HG03442 (cell line): ENCODE measurements around the gene SYNDIG1L.

ENCODE experiments used
- ATAC-seq: cut with Tn5 transposase; IDR thresholded peaks from one replicate; pipeline ENCODE4 v1.9.1; 2021; ENCODE audit warnings: mild to moderate bottlenecking, moderate library complexity; ENCODE audit not compliant: unreplicated experiment

The SYNDIG1L gene

DNA sequence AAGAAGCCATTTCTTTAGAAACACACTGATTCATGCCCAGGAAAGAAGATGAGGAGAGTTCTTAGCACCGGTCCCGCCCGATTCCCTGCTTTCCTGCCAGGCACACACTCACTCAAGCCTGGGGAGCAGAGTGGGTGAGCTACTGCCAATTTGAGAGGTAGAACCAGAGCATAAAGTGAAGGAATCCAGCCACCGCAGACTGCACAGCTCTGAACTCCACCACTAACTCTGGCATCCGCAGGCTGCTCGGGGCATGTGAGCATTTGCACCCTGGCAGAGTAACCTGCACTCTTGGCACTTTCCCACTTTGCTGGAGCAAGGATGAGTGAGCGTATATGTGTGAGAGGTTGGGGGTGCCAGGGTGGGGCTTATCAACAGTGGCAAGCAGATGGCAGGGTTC, 4.0 kb upstream of the SYNDIG1L start:
- no peak for ATAC-seq

DNA sequence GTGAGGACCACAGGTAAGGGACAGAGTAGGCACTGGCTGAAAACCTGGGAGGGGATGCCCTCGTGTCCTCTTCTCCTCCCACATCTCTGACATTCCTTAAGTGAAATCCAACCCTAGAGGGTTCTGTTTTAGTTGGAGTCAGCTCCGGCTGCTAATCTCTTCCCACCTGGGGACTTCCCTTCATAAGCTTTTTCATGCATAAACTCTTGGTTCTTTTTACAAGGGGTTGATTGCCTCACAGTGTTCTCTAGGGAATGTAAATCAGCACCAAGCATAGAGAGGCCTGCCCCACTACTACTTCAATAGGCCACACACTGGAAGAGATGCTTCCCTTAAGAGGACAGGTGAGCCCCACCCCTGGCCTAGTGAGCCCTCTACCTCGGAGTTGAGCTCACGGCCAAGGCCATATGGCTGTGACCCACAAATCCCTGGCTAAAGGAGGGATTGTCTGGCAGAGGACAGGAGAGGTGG, 3.2 kb upstream of the SYNDIG1L start:
- ATAC-seq = no peak

DNA sequence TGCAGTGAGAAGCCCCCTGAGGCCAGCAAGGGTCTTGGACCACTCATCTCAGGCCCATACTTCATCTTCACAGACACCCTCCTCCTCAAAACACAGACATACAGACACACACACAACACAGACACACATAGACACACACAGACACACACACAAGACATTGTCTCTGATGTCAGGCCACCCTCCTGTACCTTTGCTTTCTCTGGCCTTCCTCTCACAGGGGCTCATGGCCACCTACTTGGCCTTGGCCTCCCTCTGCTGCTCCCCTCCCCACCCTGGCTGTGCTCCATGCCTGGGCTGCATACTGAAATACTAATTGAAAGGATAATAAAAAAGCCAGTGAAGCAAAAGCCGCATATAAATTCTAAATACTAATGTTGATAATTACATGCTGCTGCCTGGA, 1.6 kb upstream of the SYNDIG1L start:
- ATAC-seq = no peak

DNA sequence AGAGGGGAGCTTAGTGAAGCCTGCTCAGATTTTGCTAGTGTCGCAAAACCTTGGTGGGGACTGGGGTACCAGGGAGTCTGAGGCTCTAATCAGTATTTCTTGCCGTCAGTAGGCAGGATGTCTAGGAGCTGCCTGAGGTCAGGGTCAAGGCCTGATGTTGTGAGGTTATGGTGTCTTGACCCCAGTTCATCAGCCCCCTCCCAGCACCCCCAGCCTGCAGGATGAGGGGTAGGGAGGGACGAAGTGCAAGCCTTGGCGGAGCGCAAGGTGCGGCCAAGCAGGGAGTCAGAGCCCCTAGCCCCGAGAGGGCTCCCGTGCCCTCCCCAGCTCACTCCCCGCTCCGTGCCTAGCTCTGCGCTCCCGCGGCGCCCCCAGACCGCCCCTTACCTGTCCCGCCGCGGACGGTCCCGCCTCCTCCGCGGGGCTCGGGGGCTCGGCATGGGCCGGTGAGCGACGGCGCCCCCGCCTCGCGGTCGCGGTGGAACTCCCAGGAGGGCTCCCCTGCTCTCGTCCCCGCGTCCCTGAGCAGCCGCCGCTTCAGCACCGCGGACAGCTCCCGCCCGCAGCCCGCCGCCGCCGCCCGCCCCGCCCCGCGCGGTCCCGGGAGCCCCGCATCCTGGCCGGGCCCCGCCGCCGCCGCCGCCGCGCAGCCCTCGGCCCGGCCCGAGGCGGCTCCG, 347 bp downstream of the SYNDIG1L start:
- ATAC-seq = no peak

DNA sequence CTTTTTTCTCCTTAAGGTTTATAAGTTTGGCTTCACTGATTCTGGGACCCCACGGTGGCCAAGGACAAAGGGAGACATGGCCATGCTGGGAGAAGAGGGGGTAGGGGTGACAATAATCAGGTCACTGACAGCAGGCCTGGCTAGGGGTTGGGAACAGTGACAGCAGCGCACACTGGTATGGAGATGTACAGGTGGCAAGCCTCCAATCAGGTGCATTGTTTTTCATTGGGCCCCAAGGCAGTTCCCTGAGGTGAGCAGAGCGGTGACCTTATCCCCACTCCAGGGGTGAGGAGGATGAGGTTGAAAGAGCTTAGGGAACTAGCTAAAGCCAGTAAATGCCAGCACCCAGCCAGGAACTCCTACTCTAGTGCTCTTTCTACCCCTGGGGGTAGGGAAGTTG, 1.4 kb downstream of the SYNDIG1L start:
- no peak for ATAC-seq

DNA sequence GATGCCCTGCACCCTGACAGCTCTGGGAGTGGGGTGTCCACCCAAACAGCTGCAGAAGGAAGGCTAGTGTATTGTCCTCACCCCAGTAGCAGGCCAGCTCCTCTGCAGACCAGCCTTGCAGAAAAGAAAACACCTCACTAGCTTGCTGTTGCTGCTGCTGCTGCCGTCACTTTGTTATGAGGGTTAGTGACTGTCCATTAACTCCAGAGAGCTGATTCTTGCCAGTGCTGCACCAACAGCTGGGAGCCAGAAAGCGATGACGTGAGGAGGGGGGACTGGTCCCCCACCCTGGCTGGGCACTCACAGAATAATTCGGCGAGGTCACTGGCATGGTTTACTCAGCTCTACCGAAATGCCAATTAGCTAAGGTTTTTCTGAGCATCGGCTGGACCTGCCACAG, 2.8 kb downstream of the SYNDIG1L start:
- ATAC-seq = no peak

DNA sequence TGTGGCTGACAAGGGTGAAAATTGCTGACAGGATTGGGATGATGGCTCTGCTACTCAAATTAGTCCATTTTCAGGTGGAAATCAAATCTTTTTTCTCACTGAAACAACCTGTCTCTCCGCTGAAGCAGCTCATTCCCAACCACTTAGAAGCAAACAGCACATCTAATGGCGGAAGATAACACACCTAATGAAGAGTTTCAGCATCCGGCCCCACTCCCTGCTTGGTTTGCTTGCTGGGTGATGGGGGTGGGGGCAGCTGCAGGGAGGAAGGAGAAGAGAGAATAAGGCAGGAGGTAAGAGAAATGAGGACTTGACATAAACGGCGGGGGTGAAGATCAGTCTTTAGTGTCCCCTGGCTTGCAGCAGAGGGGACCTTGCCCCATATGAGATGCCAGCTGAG, 4.0 kb downstream of the SYNDIG1L start:
- ATAC-seq = no peak

DNA sequence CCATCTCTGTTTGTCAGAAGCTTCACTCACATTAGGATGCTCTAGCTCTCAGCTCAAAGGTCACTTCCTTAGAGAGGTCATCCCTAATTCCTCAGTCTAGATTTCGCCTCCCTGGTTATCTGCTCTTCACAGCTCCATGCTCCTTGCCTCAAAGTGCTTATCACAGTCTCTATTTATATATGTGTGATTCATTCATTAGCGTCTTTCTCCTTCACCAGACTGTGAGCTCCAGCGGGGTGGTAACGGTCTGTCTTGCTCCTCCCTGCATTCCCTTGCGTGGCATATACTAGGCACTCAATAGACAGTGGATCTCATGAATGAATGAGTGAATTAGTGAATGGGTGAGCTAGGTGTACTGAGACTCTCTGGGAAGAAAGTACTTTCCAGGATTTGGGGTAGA, 6.9 kb downstream of the SYNDIG1L start:
- no peak for ATAC-seq

DNA sequence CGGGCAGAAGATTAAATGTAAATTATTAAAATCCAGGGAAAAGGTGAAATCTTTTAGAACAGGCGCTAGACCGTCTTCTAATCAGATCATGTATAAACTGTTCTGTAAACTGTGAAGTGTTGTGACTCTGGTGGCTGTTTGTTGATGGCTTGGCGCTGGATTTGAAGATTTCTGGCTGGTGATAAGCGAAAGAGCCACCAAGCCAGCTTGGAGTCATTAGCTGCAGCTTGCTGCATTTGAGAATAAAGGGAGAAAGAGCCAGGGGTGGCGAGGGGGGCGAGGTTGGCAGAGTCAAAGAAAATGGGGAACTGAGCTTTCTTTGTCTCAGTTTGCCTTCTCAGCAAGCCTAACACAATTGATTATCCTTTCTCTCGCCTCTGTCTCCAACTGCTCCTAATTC, 8.0 kb downstream of the SYNDIG1L start:
- no peak for ATAC-seq

DNA sequence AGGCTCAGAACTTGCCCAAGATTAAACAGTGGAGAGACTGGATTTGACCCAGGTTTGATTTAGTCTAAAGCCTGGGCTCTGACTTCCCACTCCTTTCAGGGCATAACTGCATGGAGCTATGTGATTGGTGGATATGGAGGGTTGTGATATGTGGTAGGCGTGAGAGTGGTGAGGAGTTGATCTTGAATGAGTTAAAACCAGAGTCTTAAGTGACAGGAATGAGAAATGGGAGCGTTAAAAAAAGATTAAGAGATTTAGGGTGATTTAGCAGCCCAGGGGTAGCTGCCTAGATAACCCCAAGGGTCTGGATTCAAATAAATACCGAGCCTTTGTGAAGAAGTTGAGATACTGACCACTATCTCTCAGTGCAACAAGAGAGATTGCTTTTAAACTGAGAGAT, 8.4 kb downstream of the SYNDIG1L start:
- no peak for ATAC-seq

DNA sequence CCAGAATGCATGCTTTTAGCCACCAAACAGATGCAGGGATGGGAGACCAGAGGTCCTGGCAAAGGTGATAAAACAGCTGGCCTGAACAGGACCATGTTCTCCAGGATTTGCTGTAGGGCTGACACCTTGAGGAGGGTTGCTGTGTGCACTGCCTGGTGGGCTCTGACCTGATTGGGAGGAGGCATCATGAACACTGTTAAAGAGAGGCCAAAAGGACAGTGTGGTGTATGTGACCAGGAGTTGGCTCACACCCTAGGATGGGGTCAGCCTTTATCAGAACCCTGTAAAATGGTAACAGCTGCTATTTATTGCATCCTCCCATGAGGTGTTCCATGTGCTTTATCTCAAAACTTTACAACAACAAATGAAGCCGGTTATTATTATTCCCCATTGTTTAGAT, 8.8 kb downstream of the SYNDIG1L start:
- ATAC-seq = no peak

DNA sequence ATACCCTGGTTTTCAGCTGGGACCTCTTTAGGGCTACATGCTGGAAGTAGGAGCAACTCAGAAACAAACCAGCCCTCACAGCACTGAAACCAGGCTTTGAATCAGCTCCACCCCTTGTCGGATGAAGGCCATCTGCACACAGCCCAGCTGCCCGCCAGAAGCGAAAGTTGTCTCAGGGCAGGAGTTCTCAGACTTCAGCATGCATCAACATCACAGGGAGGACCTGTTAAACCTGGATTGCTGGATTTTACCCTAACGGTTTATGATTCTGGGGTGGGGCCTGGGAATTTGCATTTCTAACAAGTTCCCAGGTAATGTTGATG, 10.9 kb downstream of the SYNDIG1L start:
- no peak for ATAC-seq

DNA sequence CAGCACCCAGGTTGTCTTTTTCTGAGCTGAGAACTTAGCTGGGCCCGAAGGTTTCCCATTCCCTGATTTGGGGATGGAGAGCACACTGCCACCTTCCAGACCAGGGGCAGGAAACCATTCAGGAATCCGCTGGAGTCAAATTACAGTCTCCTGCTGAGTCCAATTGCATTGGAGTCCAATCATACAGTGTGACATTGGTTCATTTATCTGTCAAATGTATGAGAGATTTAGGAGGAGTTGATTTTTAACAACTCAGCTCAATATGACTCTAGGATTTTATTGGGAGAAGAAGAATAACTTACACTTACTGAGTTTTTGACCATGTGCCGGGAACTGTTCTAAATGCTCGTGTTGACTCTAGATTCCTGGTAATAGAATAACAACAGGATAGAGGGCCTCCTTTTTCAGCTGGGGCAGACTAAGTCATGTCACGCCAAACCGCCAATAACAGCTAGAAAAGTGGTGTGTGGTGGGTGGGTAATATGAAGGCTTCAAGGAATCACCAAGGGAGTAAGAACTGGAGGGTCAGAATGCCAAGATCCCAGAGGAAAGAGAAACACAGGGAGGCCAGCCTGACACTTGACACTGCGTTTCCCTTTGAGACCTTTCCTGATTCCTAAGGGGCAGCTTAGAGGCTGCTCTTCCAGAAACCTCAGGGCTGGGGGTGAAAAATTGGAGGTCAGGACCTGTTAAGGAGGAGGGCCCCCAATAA, 11.5 kb downstream of the SYNDIG1L start:
- no peak for ATAC-seq

DNA sequence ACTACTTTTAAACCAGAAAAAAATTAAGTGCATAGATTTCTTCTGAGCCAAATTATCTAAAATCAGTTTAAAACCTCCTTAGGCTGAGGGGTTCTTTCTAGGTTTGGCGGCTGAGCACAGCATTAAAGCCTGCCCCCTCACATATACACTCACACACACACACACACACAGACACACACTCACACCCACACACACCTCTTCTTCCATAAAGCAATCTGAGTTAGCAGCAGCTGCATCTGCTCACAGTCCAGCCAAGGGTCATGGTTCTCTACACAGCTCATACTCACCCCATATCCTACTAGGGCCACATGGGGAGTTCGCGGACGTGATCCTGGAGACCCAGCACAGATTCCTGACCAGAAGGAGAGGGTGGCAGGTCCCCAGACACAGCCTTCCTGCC, 12.4 kb downstream of the SYNDIG1L start:
- ATAC-seq = no peak

DNA sequence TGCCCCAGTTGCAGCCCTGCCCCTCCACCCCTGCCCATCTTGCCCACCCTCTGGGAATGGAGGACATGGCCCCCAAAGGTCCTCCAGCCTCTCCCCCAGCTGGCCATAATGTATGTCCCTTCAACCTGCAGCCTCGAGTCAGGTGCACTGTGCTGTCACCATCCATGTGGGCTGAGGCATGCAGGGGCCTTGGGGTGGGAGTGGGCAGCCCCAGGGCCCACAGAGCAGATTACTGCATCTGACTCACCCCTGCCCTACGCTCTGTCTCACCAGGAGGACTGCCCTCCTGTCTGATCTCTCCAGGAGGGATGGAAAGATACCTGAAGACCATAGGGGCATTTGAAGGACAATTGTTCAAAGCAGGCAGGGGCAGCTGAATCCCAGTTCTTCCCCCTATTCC, 13.3 kb downstream of the SYNDIG1L start:
- no peak for ATAC-seq

DNA sequence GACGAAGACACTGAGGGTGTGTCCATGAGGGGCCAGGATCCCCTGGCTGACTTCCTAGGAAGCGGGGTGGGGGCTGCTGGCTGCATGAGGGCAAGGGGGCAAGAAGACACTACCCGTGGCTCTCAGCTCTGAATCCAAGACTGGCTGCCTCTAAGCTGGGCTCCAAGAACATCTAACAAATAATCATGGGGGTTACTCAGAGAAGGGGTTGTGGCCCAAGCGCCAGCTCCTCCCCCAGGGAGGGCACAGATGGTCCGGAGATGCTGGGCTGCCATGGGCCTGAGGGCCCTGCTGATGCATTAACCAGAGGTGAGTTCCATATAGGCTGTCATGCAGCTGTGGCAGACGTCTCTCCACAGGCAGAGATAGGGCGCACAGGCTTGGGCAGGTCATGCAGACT, 14.3 kb downstream of the SYNDIG1L start:
- ATAC-seq = no peak

DNA sequence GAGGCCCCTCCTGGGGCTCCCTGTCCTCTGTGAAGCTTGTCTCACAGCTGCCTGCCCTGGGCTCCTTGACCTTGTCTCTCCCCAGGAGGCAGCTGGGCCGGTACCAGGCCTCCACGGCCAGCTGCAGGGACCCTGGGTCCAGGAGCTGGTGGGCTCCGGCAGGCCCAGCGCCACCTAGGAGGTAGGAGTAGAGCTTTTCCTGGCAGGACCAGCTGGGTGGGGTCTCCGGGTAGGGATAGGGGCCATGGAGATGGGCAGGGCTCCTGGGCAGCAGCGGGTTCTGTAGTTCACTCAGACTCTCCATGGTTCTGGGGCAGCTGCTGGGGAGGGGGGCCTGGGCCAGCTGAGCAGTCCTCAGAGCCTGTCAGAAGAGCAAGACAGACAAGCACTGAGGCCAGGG, 16.6 kb downstream of the SYNDIG1L start:
- no peak for ATAC-seq

DNA sequence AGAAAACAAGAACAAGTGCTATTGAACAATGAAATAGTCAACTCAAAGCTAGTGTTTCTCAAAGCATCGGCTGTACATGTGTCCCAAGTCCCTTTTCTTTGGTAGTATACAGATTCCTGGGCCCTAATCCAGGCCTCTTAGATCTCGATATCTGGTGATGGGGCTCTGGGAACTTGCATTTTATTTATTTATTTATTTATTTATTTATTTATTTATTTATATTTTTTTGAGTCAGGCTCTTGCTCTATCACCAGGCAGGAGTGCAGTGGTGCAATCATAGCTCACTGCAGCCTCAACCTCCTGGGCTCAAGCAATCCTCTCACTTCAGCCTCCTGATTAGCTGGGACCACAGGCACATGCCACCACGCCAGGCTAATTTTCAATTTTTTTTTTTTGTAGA, 17.1 kb downstream of the SYNDIG1L start:
- ATAC-seq = no peak

DNA sequence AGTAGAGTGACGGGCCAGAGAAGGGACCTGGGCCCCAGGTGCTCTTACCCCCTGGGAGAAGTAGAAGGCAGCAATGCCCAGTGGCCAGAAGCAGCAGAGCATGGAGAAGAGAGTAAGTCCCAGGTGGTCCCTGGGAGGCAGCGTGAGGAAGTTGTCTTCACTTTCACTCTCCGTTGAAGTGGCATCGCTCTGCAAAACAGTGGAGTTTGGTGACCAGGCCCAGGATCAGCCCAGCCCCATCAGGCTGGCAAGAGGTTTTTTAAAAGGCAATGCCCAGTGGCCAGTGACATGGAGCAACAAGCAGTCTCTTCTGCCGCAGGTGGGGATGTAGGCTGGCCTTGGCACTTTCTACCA, 18.2 kb downstream of the SYNDIG1L start:
- no peak for ATAC-seq

DNA sequence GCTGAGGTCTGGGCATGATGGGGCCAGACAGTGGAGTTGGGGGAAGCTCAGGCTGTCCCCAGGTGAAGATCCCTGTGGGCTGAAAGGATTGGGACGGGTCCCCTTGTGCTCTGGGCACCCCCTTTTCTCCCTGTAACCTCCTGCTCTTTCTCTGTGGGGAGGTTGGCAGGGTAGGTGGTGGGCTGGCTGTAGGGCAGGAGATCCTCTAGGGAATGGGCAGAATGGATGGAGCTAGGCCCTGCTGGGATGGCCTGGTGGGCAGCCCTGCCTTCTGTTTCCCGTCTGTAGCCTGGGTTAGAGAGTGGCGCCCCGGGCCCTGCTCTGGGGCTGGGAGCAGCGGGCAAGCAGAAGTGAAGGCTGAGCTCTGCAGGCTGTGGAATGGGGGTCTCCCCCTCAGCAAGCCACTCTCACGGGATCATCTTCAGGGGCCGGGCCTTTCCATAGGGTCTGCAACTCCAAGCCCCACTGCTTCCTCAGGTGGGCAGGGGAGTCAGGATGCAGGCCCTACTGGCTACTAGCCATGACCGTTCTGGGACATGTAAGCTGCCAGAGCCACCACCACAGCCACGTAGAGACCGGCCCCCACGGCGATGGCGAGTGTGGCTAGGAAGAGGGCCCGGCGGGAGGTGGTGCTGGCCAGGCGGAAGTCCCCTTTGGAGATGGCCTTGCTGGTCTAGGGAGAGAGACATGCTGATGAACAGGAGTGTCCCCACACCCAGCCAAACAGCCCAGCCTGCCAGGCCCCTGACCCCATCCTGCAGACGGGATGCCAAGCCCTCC, 18.8 kb downstream of the SYNDIG1L start:
- no peak for ATAC-seq

DNA sequence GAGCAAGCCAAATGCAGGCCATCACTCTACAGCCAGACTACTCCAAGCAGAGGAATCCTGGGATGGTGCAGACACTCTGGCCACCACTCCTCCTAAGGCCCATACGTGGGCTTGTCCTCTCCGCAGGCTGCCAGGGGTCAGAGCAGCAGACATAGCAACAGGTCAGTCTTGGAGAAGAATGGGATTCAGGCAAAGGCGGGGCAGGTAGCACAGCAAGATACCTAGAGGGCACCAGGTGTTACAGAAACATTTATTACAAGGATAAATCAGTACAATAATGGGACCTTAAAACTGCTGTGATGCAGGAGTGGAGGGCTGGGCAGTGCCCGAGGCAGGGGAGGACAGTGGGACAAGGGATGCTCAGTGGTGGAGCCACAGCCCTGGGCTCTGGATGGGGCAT, 20.3 kb downstream of the SYNDIG1L start:
- ATAC-seq = no peak

DNA sequence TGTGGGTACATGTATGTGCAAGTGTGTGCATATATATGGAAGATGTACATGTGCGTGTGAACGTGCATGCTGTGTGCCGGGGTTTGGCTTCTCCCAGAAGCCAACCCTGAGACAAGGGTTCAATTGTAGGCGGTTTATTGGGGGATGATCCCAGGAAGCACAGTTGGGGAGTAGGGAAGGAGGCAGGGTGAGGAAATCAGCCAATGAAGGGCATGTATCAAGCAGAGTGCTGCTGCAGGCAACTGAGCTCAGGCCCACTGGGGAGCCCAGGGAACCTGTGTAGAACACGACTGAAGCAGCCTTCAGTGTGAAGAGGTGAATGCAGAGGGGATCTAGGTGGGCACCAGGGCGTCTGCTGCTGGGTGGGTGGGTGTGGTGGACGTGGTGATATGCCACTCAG, 21.6 kb downstream of the SYNDIG1L start:
- ATAC-seq = no peak
